ENCODE results near the gene MRFAP1L1.

GRCh38 chr4:6749340-6750171 lies 39.9 kb upstream of the MRFAP1L1 start:
- TF ChIP-seq PKNOX1 (IDR thresholded peaks at IDR 0.05): no peak
- TF ChIP-seq SP1 (IDR thresholded peaks at IDR 0.05): no peak
- no peak for TF ChIP-seq BHLHE40 (IDR thresholded peaks at IDR 0.05; ENCODE audit: borderline replicate concordance)
- TF ChIP-seq ARNT (IDR thresholded peaks at IDR 0.05): no peak
- no peak for TF ChIP-seq LEF1 (IDR thresholded peaks at IDR 0.05; ENCODE audit: borderline replicate concordance)
- TF ChIP-seq FOXK2 (IDR thresholded peaks at IDR 0.05): no peak

All from HEK293T (cell line).